Right atrium auricular region (tissue), 2 donors: ENCODE data around the gene PHKB. TPM values are rescaled to one million over a fixed set of nuclear protein-coding genes. Genes with fewer than 3 reads are reported as not detected.

Experiments
- DNase-seq: peaks from one replicate; pipeline ENCODE4 v3.0.0-alpha.2; 2019; ENCODE audit warnings: low spot score
- H3K27ac ChIP-seq, 2 donors: fragments of 200-600 bp; sonication (generic); 1 replicate in 1 of 2; 2 replicates in 1 of 2; pipeline ENCODE4 v1.5.1; 2016 to 2019
- H3K27me3 ChIP-seq, 2 donors: fragments of 200-600 bp; sonication (generic); one replicate each; pipeline versions ENCODE4 v1.5.1 to v1.6.0; 2017 to 2019
- H3K36me3 ChIP-seq: fragments of 200-600 bp; sonication (generic); one replicate; pipeline ENCODE4 v1.5.1; 2016
- H3K4me1 ChIP-seq, 2 donors: fragments of 200-600 bp; sonication (generic); one replicate each; pipeline versions ENCODE4 v1.5.1 to v1.6.0; 2017 to 2019
- H3K4me3 ChIP-seq, 2 donors: fragments of 200-600 bp; sonication (generic); 1 replicate in 1 of 2; 2 replicates in 1 of 2; pipeline ENCODE4 v1.5.1; 2017 to 2019; ENCODE audit warnings: mild to moderate bottlenecking in 1 of 2, moderate library complexity in 1 of 2
- H3K9me3 ChIP-seq, 2 donors: fragments of 200-600 bp; sonication (generic); one replicate each; pipeline ENCODE4 v1.5.1; 2019
- CTCF ChIP-seq, 2 donors: fragments of 200-600 bp; sonication (generic); IDR thresholded peaks; one replicate each; pipeline ENCODE4 v1.5.1; 2019; ENCODE audit warnings: antibody characterized with exemption in 2 of 2
- total RNA-seq, 2 donors: library from RNA; depleted of rRNA; stranded (reverse); fragments of >200 nt; gene quantifications; one replicate each; pipeline ENCODE4 v1.1.0, GENCODE V29; 2016

The PHKB gene
- total RNA-seq, 2 donors from 2014 or later = 43.4 to 43.7 TPM

DNA sequence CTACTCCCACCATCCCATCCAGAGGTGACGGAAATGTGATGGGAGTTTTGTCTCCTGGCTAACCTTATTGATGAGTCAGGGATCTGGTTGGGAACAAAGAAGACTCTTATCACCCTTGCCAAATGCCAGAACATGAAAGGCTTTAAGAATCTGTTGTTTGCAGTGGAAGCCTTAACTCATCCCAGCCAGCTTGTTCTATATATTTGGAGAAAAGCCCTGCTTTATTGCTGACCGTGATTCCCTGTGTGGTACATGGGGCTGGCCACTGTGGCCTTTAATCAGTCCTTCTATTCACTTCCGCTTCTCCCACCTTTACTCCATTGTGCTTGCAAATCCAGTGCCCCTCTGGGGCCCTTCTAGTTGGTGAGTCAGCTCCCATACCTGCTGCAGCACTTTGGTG, 156.6 kb downstream of the PHKB start:
- no peaks in the 10 kb centered on the region for H3K36me3 ChIP-seq
- H3K9me3 ChIP-seq = no peaks in the 10 kb centered on the region
- H3K27ac ChIP-seq = no peak overlapping the region
- no peak overlapping the region for H3K4me3 ChIP-seq
- no peak for DNase-seq
- TF ChIP-seq CTCF (IDR thresholded peaks at IDR 0.05) = no peak
- no peaks in the 10 kb centered on the region for H3K27me3 ChIP-seq
- H3K4me1 ChIP-seq = peaks cover 0 to 6% of the 10 kb centered on the region in 2 donors

DNA sequence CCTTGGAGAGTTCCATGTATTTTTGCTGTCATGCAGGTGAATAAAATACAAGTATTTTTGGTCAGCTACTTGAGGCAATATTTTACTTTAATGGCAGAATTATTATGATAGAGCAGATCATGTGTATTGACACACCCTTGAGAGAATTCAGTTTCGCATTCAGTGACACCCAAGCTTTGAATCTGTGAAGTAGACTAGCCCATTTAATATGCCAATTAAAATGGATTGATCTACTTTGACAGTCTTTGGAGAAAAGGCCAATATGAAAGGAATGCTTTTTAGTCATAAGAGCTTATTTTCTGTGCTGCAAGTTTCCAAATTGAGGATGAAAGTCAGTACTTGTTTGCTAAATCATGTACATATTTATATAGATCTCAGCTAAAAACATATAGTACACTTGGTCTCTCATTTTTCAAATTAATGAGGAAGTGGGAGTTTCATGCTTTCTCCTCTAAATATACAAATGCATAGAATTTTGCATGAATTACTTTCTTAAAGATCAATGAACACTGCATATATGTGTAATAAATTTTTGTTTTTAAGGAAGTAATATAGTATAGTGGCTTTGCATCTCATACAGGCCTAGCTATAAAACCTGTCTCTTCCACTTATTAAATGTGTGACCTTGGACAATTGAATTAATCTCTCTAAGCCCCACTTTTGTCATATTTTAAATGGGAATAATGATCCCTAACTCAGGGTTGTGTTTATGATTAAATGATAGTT, 161.5 kb downstream of the PHKB start:
- no peak for DNase-seq
- H3K9me3 ChIP-seq = no peaks in the 10 kb centered on the region
- H3K27ac ChIP-seq = no peak overlapping the region
- no peak for TF ChIP-seq CTCF (IDR thresholded peaks at IDR 0.05)
- no peaks in the 10 kb centered on the region for H3K36me3 ChIP-seq
- H3K27me3 ChIP-seq = no peaks in the 10 kb centered on the region
- no peak overlapping the region for H3K4me3 ChIP-seq
- H3K4me1 ChIP-seq = peaks cover 0 to 4% of the 10 kb centered on the region in 2 donors

- no peak overlapping the region for H3K4me3 ChIP-seq
- H3K36me3 ChIP-seq = no peaks in the 10 kb centered on the region
- H3K4me1 ChIP-seq = no peaks in the 10 kb centered on the region
- H3K27ac ChIP-seq = no peak overlapping the region
- TF ChIP-seq CTCF (IDR thresholded peaks at IDR 0.05) = no peak
- no peaks in the 10 kb centered on the region for H3K27me3 ChIP-seq
- H3K9me3 ChIP-seq = no peaks in the 10 kb centered on the region
- no peak for DNase-seq
Measured at GRCh38 chr16:47624563-47624962, 163.4 kb downstream of the PHKB start.

DNA sequence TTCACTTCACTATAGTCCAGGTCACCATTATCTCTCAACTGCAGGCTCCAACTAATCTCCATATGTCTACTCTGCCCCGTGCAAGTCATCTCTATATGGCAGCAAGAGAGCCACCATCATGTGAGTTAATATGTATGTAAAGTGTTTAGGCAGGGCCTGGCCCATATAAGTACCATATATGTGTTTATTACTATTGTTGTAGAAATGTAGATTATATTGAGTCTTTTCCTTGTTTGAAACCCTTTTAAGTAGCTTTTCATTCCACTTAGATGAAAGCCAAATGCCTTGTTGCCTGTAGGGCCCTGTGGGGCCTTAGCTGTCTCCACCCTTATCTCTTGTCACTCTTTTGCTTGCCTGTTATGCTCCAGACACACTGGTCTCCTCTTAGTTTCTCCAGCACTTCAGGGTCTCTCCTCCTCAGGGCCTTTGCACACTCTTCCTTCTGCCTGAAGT, 164.0 kb downstream of the PHKB start:
- Histone ChIP-seq H3K4me1 (no peaks in the 10 kb centered on the region), H3K9me3 (no peaks in the 10 kb centered on the region), H3K27ac (no peak overlapping the region), H3K27me3 (no peaks in the 10 kb centered on the region), H3K36me3 (no peaks in the 10 kb centered on the region), H3K4me3 (no peak overlapping the region)
- no peak for TF ChIP-seq CTCF (IDR thresholded peaks at IDR 0.05)
- no peak for DNase-seq

- no peaks in the 10 kb centered on the region for H3K9me3 ChIP-seq
- no peak for TF ChIP-seq CTCF (IDR thresholded peaks at IDR 0.05)
Measured at GRCh38 chr16:47626246-47626645, 165.1 kb downstream of the PHKB start.

More at GRCh38 chr16:47626246-47626645, 165.1 kb downstream of the PHKB start:
- H3K4me3 ChIP-seq = no peak overlapping the region
- H3K36me3 ChIP-seq = no peaks in the 10 kb centered on the region
- H3K27me3 ChIP-seq = no peaks in the 10 kb centered on the region
- no peak for DNase-seq
- no peaks in the 10 kb centered on the region for H3K4me1 ChIP-seq
- no peak overlapping the region for H3K27ac ChIP-seq
